WTC11 (cell line): Measurements from ENCODE around the gene KLHL9. TPM values are rescaled to one million over a fixed set of nuclear protein-coding genes. Genes with fewer than 3 reads are reported as not detected.

Experiments used
- ATAC-seq: fragments of 200-7000 bp; cut with Tn5 transposase; 2 replicates; pipeline ENCODE4 v1.10.0; 2021; ENCODE audit warnings: mild to moderate bottlenecking, moderate library complexity
- CTCF ChIA-PET: fragments of 300-600 bp; sonication (Branson Sonifier 250); formaldehyde crosslinking; loops from one replicate; lab custom pipeline; 2021; ENCODE audit warnings: antibody characterized with exemption; lab: Charles Lee
- POLR2A ChIA-PET: fragments of 350-600 bp; sonication (Branson Sonifier 250); formaldehyde crosslinking; loops from one replicate; lab custom pipeline; 2021; ENCODE audit warnings: antibody characterized with exemption; lab: Charles Lee
- DNase-seq: peaks from one replicate; pipeline ENCODE4 v3.0.0; 2021; ENCODE audit warnings: low spot score
- H3K27ac Mint-ChIP-seq: 2 replicates; pipeline ENCODE4 v1.8.0; 2021; ENCODE audit warnings: mixed read lengths
- H3K27me3 Mint-ChIP-seq: 2 replicates; pipeline ENCODE4 v1.8.0; 2021; ENCODE audit warnings: low read depth, mild to moderate bottlenecking, moderate library complexity, mixed read lengths
- H3K36me3 Mint-ChIP-seq: 2 replicates; pipeline ENCODE4 v1.8.0; 2021; ENCODE audit warnings: mixed read lengths
- H3K4me1 Mint-ChIP-seq: 2 replicates; pipeline ENCODE4 v1.8.0; 2022; ENCODE audit warnings: mixed read lengths
- H3K4me3 Mint-ChIP-seq: 2 replicates; pipeline ENCODE4 v1.8.0; 2021; ENCODE audit warnings: mild to moderate bottlenecking, moderate library complexity, mixed read lengths
- H3K9me3 Mint-ChIP-seq: 2 replicates; pipeline ENCODE4 v1.8.0; 2021; ENCODE audit warnings: mixed read lengths
- ATF2 ChIP-seq: sonication (generic); formaldehyde crosslinking; IDR thresholded peaks from 2 replicates; pipeline ENCODE4 v1.8.1; 2022; ENCODE audit warnings: low read depth, missing genetic modification reagents, borderline replicate concordance
- ELF4 ChIP-seq: sonication (generic); formaldehyde crosslinking; IDR thresholded peaks from 2 replicates; pipeline ENCODE4 v1.8.1; 2022; ENCODE audit warnings: low read depth, mild to moderate bottlenecking, moderate library complexity, missing genetic modification reagents
- EMX1 ChIP-seq: fragments of 250-450 bp; sonication (Bioruptor Pico); IDR thresholded peaks from 2 replicates; pipeline ENCODE4 v1.8.0; 2021; ENCODE audit warnings: mild to moderate bottlenecking
- MAX ChIP-seq: sonication (generic); formaldehyde crosslinking; IDR thresholded peaks from 2 replicates; pipeline ENCODE4 v1.8.0; 2022; ENCODE audit warnings: mild to moderate bottlenecking, missing genetic modification reagents
- NFE2L1 ChIP-seq: sonication (generic); formaldehyde crosslinking; IDR thresholded peaks from 2 replicates; pipeline ENCODE4 v1.8.1; 2023; ENCODE audit warnings: missing genetic modification reagents
- RELA ChIP-seq: sonication (generic); formaldehyde crosslinking; IDR thresholded peaks from 2 replicates; pipeline ENCODE4 v1.8.1; 2022; ENCODE audit warnings: missing genetic modification reagents, mild to moderate bottlenecking, borderline replicate concordance
- SP1 ChIP-seq: sonication (generic); formaldehyde crosslinking; conservative IDR thresholded peaks from 2 replicates; pipeline ENCODE4 v1.8.1; 2022; ENCODE audit warnings: missing genetic modification reagents
- TCF7 ChIP-seq: sonication (generic); formaldehyde crosslinking; IDR thresholded peaks from 2 replicates; pipeline ENCODE4 v1.8.0; 2022; ENCODE audit warnings: mild to moderate bottlenecking, low read depth, missing genetic modification reagents, moderate library complexity
- ZNF423 ChIP-seq: fragments of 250-450 bp; sonication (Bioruptor Pico); IDR thresholded peaks from 2 replicates; pipeline ENCODE4 v2.1.2; 2022; ENCODE audit warnings: mild to moderate bottlenecking, moderate library complexity
- total RNA-seq: library from RNA; stranded (reverse); gene quantifications from 3 replicates; pipeline ENCODE4 v1.2.3, GENCODE V29; 2021
- TF ChIP-seq, protein P1 (sequence below): sonication (generic); formaldehyde crosslinking; IDR thresholded peaks from 2 replicates; pipeline ENCODE4 v1.8.0; 2022; ENCODE audit warnings: mild to moderate bottlenecking, missing genetic modification reagents
- TF ChIP-seq, protein P2 (sequence below): sonication (generic); formaldehyde crosslinking; IDR thresholded peaks from 2 replicates; pipeline ENCODE4 v1.8.0; 2022; ENCODE audit warnings: mild to moderate bottlenecking, missing genetic modification reagents
- TF ChIP-seq, protein P3 (sequence below): sonication (generic); formaldehyde crosslinking; IDR thresholded peaks from 2 replicates; pipeline ENCODE4 v1.8.0; 2022; ENCODE audit warnings: mild to moderate bottlenecking, missing genetic modification reagents
- TF ChIP-seq, protein P4 (sequence below): sonication (generic); formaldehyde crosslinking; IDR thresholded peaks from 2 replicates; pipeline ENCODE4 v1.8.1; 2023; ENCODE audit warnings: mild to moderate bottlenecking, moderate library complexity, missing genetic modification reagents

The KLHL9 gene
- total RNA-seq, 1 experiment from 2014 or later: 17.4 TPM

DNA sequence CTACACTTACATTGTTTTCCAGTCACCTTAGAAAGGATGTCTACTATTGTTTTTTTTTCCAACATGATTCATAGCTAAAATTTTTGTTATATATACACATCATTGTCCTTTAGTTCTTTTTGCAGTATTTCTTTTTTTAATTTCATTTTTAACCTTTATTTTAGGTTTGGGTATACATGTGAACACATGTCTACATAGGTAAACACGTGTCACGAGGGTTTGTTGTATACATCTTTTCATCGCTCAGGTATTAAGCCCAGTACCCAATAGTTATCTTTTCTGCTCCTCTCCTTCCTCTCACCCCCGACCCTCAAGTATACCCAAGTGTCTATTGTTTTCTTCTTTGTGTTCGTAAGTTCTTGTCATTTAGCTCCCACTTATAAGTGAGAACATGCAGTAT lies 49.1 kb downstream of the KLHL9 start (continued):
- TF ChIP-seq ZNF423 (CRISPR knock-in tag) (no peak), TCF7 (CRISPR knock-in tag) (no peak)
- TF ChIP-seq, protein P1, sequence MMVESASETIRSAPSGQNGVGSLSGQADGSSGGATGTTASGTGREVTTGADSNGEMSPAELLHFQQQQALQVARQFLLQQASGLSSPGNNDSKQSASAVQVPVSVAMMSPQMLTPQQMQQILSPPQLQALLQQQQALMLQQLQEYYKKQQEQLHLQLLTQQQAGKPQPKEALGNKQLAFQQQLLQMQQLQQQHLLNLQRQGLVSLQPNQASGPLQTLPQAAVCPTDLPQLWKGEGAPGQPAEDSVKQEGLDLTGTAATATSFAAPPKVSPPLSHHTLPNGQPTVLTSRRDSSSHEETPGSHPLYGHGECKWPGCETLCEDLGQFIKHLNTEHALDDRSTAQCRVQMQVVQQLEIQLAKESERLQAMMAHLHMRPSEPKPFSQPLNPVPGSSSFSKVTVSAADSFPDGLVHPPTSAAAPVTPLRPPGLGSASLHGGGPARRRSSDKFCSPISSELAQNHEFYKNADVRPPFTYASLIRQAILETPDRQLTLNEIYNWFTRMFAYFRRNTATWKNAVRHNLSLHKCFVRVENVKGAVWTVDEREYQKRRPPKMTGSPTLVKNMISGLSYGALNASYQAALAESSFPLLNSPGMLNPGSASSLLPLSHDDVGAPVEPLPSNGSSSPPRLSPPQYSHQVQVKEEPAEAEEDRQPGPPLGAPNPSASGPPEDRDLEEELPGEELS (CRISPR knock-in tag): no peak
- TF ChIP-seq, protein P2, sequence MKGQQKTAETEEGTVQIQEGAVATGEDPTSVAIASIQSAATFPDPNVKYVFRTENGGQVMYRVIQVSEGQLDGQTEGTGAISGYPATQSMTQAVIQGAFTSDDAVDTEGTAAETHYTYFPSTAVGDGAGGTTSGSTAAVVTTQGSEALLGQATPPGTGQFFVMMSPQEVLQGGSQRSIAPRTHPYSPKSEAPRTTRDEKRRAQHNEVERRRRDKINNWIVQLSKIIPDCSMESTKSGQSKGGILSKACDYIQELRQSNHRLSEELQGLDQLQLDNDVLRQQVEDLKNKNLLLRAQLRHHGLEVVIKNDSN (CRISPR knock-in tag): no peak
- TF ChIP-seq, protein P3, sequence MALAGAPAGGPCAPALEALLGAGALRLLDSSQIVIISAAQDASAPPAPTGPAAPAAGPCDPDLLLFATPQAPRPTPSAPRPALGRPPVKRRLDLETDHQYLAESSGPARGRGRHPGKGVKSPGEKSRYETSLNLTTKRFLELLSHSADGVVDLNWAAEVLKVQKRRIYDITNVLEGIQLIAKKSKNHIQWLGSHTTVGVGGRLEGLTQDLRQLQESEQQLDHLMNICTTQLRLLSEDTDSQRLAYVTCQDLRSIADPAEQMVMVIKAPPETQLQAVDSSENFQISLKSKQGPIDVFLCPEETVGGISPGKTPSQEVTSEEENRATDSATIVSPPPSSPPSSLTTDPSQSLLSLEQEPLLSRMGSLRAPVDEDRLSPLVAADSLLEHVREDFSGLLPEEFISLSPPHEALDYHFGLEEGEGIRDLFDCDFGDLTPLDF (CRISPR knock-in tag): no peak

- H3K4me3 Mint-ChIP-seq: no peak overlapping the region
- H3K4me1 Mint-ChIP-seq: no peaks in the 10 kb centered on the region
- peaks cover 2% of the 10 kb centered on the region for H3K9me3 Mint-ChIP-seq
- no peak overlapping the region for H3K27ac Mint-ChIP-seq
- CTCF ChIA-PET: no interaction called here
- peaks cover 26% of the 10 kb centered on the region for H3K27me3 Mint-ChIP-seq
- ATAC-seq (no peak), DNase-seq (no peak)
- POLR2A ChIA-PET: no interaction called here
- TF ChIP-seq SP1 (CRISPR knock-in tag): no peak
- no peak for TF ChIP-seq EMX1 (CRISPR knock-in tag)
- no peak for TF ChIP-seq RELA
- TF ChIP-seq MAX: no peak
- TF ChIP-seq, protein P4, sequence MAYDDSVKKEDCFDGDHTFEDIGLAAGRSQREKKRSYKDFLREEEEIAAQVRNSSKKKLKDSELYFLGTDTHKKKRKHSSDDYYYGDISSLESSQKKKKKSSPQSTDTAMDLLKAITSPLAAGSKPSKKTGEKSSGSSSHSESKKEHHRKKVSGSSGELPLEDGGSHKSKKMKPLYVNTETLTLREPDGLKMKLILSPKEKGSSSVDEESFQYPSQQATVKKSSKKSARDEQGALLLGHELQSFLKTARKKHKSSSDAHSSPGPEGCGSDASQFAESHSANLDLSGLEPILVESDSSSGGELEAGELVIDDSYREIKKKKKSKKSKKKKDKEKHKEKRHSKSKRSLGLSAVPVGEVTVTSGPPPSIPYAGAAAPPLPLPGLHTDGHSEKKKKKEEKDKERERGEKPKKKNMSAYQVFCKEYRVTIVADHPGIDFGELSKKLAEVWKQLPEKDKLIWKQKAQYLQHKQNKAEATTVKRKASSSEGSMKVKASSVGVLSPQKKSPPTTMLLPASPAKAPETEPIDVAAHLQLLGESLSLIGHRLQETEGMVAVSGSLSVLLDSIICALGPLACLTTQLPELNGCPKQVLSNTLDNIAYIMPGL: no peak
- no peak for TF ChIP-seq ELF4 (CRISPR knock-in tag)
- no peak for TF ChIP-seq ATF2 (CRISPR knock-in tag)
- TF ChIP-seq NFE2L1: no peak
- H3K36me3 Mint-ChIP-seq: no peaks in the 10 kb centered on the region
Measured at GRCh38 chr9:21281275-21281674, 53.9 kb downstream of the KLHL9 start.

Other genes with a start within 250 kb of the KLHL9 start
- not detected in 3 replicates for gene IFNW1, start 193.6 kb downstream of the KLHL9 start, total RNA-seq
- not detected in 3 replicates for gene IFNA21, start 168.7 kb downstream of the KLHL9 start, total RNA-seq
- gene IFNA4, start 147.8 kb downstream of the KLHL9 start, total RNA-seq: not detected in 3 replicates
- gene IFNA7, start 133.2 kb downstream of the KLHL9 start, total RNA-seq: not detected in 3 replicates
- not detected in 3 replicates for gene IFNA10, start 128.3 kb downstream of the KLHL9 start, total RNA-seq
- gene IFNA16, start 118.1 kb downstream of the KLHL9 start, total RNA-seq: not detected in 3 replicates
- not detected in 3 replicates for gene IFNA17, start 107.2 kb downstream of the KLHL9 start, total RNA-seq
- gene IFNA14, start 95.4 kb downstream of the KLHL9 start, total RNA-seq: not detected in 3 replicates
- not detected in 3 replicates for gene IFNA5, start 30.1 kb downstream of the KLHL9 start, total RNA-seq
- not detected in 3 replicates for gene IFNA6, start 15.5 kb upstream of the KLHL9 start, total RNA-seq
- not detected in 3 replicates for gene IFNA13, start 32.7 kb upstream of the KLHL9 start, total RNA-seq
- gene IFNA2, start 50.0 kb upstream of the KLHL9 start, total RNA-seq: not detected in 3 replicates
- not detected in 3 replicates for gene IFNA8, start 73.7 kb upstream of the KLHL9 start, total RNA-seq
- not detected in 3 replicates for gene IFNA1, start 105.0 kb upstream of the KLHL9 start, total RNA-seq
- 0.11 to 0.14 TPM in 2 of 3 replicates, not detected in the other for gene IFNE, start 146.9 kb upstream of the KLHL9 start, total RNA-seq